HepG2 (cell line): Measurements from ENCODE around the gene STAC. TPM values are rescaled to one million over a fixed set of nuclear protein-coding genes. Genes with fewer than 3 reads are reported as not detected.

Source experiments
- ATAC-seq: fragments of 200-7000 bp; cut with Tn5 transposase; 3 replicates; pipeline ENCODE4 v1.9.1; 2020; ENCODE audit warnings: mild to moderate bottlenecking, moderate library complexity
- BruUV-seq: library from RNA; stranded (reverse); fragments of 400-500 nt; replicated peaks from 2 replicates; lab custom pipeline; 2021; lab: Mats Ljungman, UMichigan
- CTCF ChIA-PET: fragments of 300-600 bp; formaldehyde crosslinking; extraction: SDS; loops from one replicate; lab custom pipeline; 2021; ENCODE audit warnings: low total read pairs, inconsistent platforms, low intra/inter-chr PET ratio; lab: Yijun Ruan, JAX
- POLR2A ChIA-PET: fragments of 350-600 bp; sonication (Branson Sonifier 250); formaldehyde crosslinking; loops from one replicate; lab custom pipeline; 2020; ENCODE audit warnings: antibody characterized with exemption, inconsistent platforms; lab: Yijun Ruan, JAX
- DNase-seq: peaks from one replicate; pipeline ENCODE4 v3.0.0-alpha.2; 2015; ENCODE audit warnings: low spot score
- FAIRE-seq: peaks from 3 replicates; lab custom pipeline; 2011; peaks lifted over from hg19 to GRCh38; lab: Jason Lieb, UNC
- H2AFZ ChIP-seq: one replicate; pipeline ENCODE4 v1.6.1; 2011; ENCODE audit warnings: low read length, inconsistent platforms
- H3K27ac ChIP-seq: fragments of 300-600 bp; 3 replicates; pipeline ENCODE4 v1.8.0; 2011; ENCODE audit warnings: mixed run types, mild to moderate bottlenecking, mixed read lengths, low read length, inconsistent platforms; ENCODE audit not compliant: insufficient read depth; ENCODE audit errors: extremely low read length
- H3K27me3 ChIP-seq, 2 experiments: fragments of 200-600 bp in 1 of 2; 2 replicates in 1 of 2; 3 replicates in 1 of 2; pipeline versions ENCODE4 v1.6.0 to v1.8.0; 2011; ENCODE audit warnings: low read length in 2 of 2, mild to moderate bottlenecking in 2 of 2, moderate library complexity in 2 of 2, inconsistent platforms in 1 of 2; ENCODE audit not compliant: insufficient read depth in 2 of 2, control insufficient read depth in 1 of 2
- H3K36me3 ChIP-seq, 2 experiments: fragments of 200-600 bp in 1 of 2; replicated peaks in 1 of 2; 2 replicates in 1 of 2; 3 replicates in 1 of 2; pipeline versions ENCODE4 v1.5.1 to v1.8.0; 2011; ENCODE audit warnings: low read length in 2 of 2, inconsistent platforms in 1 of 2; ENCODE audit not compliant: insufficient read depth in 2 of 2, control insufficient read depth in 1 of 2
- H3K4me1 ChIP-seq: 2 replicates; pipeline ENCODE4 v1.5.1; 2012; ENCODE audit warnings: low read length, inconsistent platforms; ENCODE audit not compliant: insufficient read depth
- H3K4me2 ChIP-seq: 2 replicates; pipeline ENCODE4 v1.6.0; 2011; ENCODE audit warnings: low read depth, low read length, inconsistent platforms
- H3K4me3 ChIP-seq, 3 experiments: fragments of 200-600 bp in 1 of 3; sonication (generic), shearing (Covaris generic) in 1 of 3; replicated peaks in 1 of 3; 2 replicates each; pipeline ENCODE4 v1.5.1; 2011 to 2016; ENCODE audit warnings: low read length in 3 of 3, inconsistent platforms in 2 of 3, low read depth in 2 of 3, mild to moderate bottlenecking in 2 of 3, control low read depth in 1 of 3, mixed read lengths in 1 of 3; ENCODE audit not compliant: insufficient read depth in 1 of 3
- H3K79me2 ChIP-seq: one replicate; pipeline ENCODE4 v1.6.1; 2011; ENCODE audit warnings: low read length, inconsistent platforms; ENCODE audit not compliant: insufficient read depth
- H3K9ac ChIP-seq: 2 replicates; pipeline ENCODE4 v1.6.0; 2011; ENCODE audit warnings: mild to moderate bottlenecking, low read depth, low read length, inconsistent platforms; ENCODE audit not compliant: insufficient read depth
- H3K9me3 ChIP-seq: 2 replicates; pipeline ENCODE4 v1.5.1; 2012; ENCODE audit warnings: mild to moderate bottlenecking, low read length
- H4K20me1 ChIP-seq: 2 replicates; pipeline ENCODE4 v1.6.0; 2011; ENCODE audit warnings: inconsistent platforms, mild to moderate bottlenecking, low read length, moderate library complexity; ENCODE audit not compliant: insufficient read depth
- ATF1 ChIP-seq: IDR thresholded peaks from 2 replicates; pipeline ENCODE4 v1.6.1; 2016; ENCODE audit warnings: mild to moderate bottlenecking, control low read depth
- HNF4A ChIP-seq: sonication (generic); formaldehyde crosslinking; IDR thresholded peaks from 2 replicates; pipeline ENCODE4 v1.4.0; 2020; ENCODE audit warnings: missing genetic modification reagents
- MAZ ChIP-seq, 2 experiments: sonication (generic) in 1 of 2; formaldehyde crosslinking in 1 of 2; IDR thresholded peaks; 2 replicates each; pipeline versions ENCODE4 v1.5.0 to v1.6.1; 2012 to 2020; ENCODE audit warnings: low read depth in 2 of 2, mild to moderate bottlenecking in 2 of 2, borderline replicate concordance in 1 of 2, improper control_type of control experiment in 1 of 2, low read length in 1 of 2, missing genetic modification reagents in 1 of 2, moderate library complexity in 1 of 2
- MIXL1 ChIP-seq: IDR thresholded peaks from 2 replicates; pipeline ENCODE4 v1.6.1; 2016
- RBFOX2 ChIP-seq: fragments of 200-400 bp; formaldehyde crosslinking; IDR thresholded peaks from 2 replicates; pipeline ENCODE4 v1.6.1; 2017; ENCODE audit warnings: low read depth, mild to moderate bottlenecking, low read length
- TBL1XR1 ChIP-seq: fragments of 150-350 bp; IDR thresholded peaks from 2 replicates; pipeline ENCODE4 v1.6.1; 2014; ENCODE audit warnings: borderline replicate concordance, low read length; ENCODE audit not compliant: partially characterized antibody
- TOE1 ChIP-seq: sonication (generic); formaldehyde crosslinking; IDR thresholded peaks from 2 replicates; pipeline ENCODE4 v1.4.0; 2020; ENCODE audit warnings: mild to moderate bottlenecking, missing genetic modification reagents
- YEATS2 ChIP-seq: sonication (generic); formaldehyde crosslinking; IDR thresholded peaks from 2 replicates; pipeline ENCODE4 v1.4.0; 2020; ENCODE audit warnings: missing genetic modification reagents, borderline replicate concordance
- ZFP37 ChIP-seq: sonication (generic); formaldehyde crosslinking; IDR thresholded peaks from 2 replicates; pipeline ENCODE4 v1.4.0; 2020; ENCODE audit warnings: missing genetic modification reagents, borderline replicate concordance
- ZNF18 ChIP-seq: sonication (generic); formaldehyde crosslinking; IDR thresholded peaks from 2 replicates; pipeline ENCODE4 v1.8.0; 2022; ENCODE audit warnings: mild to moderate bottlenecking, missing genetic modification reagents; ENCODE audit not compliant: insufficient replicate concordance
- WGBS: methylation state at CpG from one replicate; pipeline ENCODE4 v1.1.6; 2017; ENCODE audit warnings: low lambda C conversion rate; 5-methylcytosine and 5-hydroxymethylcytosine counted together
- in situ Hi-C: cut with HindIII; loops from 2 replicates; pipeline ENCODE4 v1.10.0; 2017; ENCODE audit warnings: low pct_unique_long_range_greater_than_20kb; ENCODE audit not compliant: extremely low pct_ligation_motif_present
- intact Hi-C: fragments of 100-400 bp; cut with micrococcal nuclease; formaldehyde crosslinking; loops from one replicate; pipeline ENCODE4 v1.10.0; 2022; ENCODE audit not compliant: unreplicated experiment
- polyA plus RNA-seq, 8 experiments: library from polyadenylated mRNA; depleted of rRNA in 3 of 8; stranded (reverse) in 7 of 8; unstranded in 1 of 8; fragments of >200 nt; fragmentation: Illumina TruSeq in 4 of 8; extraction: Trizol in 4 of 8; gene quantifications; 2 replicates each; pipeline versions ENCODE4 v1.2.1 to v1.2.3, GENCODE V29; 2011 to 2016; ENCODE audit warnings: low read depth in 4 of 8, missing spikeins in 1 of 8, mixed read lengths in 1 of 8; ENCODE audit not compliant: insufficient read depth in 1 of 8
- total RNA-seq, 5 experiments: library from RNA; depleted of rRNA; stranded (reverse); fragments of >200 nt; fragmentation: Illumina TruSeq; extraction: Trizol; gene quantifications; 2 replicates each; pipeline ENCODE4 v1.2.3, GENCODE V29; 2016; ENCODE audit warnings: low read depth in 1 of 5
- TF ChIP-seq, protein P1 (sequence below): sonication (generic); formaldehyde crosslinking; IDR thresholded peaks from 2 replicates; pipeline ENCODE4 v1.5.0; 2020; ENCODE audit warnings: missing genetic modification reagents
- TF ChIP-seq, protein P2 (sequence below): IDR thresholded peaks from 2 replicates; pipeline ENCODE4 v1.6.1; 2016
- TF ChIP-seq, protein P3 (sequence below): IDR thresholded peaks from 2 replicates; pipeline ENCODE4 v1.6.1; 2018; ENCODE audit warnings: missing genetic modification reagents

STAC gene
- total and polyA plus RNA-seq, 2 of the 13 experiments (the other 11 are each of a cell fraction or from before 2014, with no cell fraction given), result not detected

DNA sequence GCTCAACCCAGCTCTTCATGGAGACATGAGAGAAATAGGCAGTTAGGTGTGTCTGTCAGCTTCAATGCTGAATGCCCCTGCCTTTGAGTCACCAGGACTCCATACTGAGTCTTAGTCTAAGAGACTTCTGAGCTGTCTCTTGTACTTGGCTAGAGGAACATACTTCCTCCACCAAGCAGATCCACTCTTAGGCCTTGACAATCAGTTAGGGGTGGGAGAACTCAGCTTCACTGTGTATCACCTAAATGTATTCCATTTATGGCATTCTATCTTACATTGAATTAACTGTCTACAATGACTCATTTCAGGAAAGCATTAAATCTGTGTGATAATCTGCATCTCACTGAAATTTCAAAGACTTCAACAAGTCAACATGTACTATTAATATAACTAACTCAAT, 66.0 kb downstream of the STAC start (continued):
- TF ChIP-seq, protein P1, sequence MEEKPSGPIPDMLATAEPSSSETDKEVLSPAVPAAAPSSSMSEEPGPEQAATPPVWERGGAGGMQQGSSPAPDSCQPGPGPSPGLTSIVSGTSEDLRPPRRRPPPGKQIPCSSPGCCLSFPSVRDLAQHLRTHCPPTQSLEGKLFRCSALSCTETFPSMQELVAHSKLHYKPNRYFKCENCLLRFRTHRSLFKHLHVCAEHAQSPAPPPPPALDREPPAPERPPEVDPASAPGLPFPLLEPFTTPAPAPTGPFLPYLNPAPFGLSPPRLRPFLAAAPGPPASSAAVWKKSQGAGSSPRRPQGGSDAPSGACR (CRISPR knock-in tag), result no peak
- TF ChIP-seq TOE1 (CRISPR knock-in tag) (no peak), ZNF18 (CRISPR knock-in tag) (no peak)
- TF ChIP-seq, all 625 proteins: peak for 0

GRCh38 chr3:36447061-36447460, 66.8 kb downstream of the STAC start:
- in situ Hi-C loops, result no loop called here

More at GRCh38 chr3:36447061-36447460, 66.8 kb downstream of the STAC start:
- no TSS peak for BruUV-seq
- no peak overlapping the region for H3K4me2 ChIP-seq
- intact Hi-C loops, result no loop called here
- no peak overlapping the region for H3K4me3 ChIP-seq
- H4K20me1 ChIP-seq, result no peaks in the 10 kb centered on the region
- H3K9ac ChIP-seq, result no peak overlapping the region
- H3K4me1 ChIP-seq, result no peaks in the 10 kb centered on the region
- H3K36me3 ChIP-seq, result no peaks in the 10 kb centered on the region
- H3K79me2 ChIP-seq, result no peaks in the 10 kb centered on the region
- TF ChIP-seq MAZ (IDR thresholded peaks at IDR 0.05; ENCODE audit: borderline replicate concordance, low read depth, low read length) (no peak), MAZ (CRISPR knock-in tag; IDR thresholded peaks at IDR 0.05; ENCODE audit: low read depth) (no peak), RBFOX2 (no peak), YEATS2 (CRISPR knock-in tag) (no peak), MIXL1 (no peak), ZFP37 (no peak), TBL1XR1 (no peak), ATF1 (CRISPR knock-in tag) (no peak), HNF4A (CRISPR knock-in tag) (no peak)
- TF ChIP-seq, protein P2, sequence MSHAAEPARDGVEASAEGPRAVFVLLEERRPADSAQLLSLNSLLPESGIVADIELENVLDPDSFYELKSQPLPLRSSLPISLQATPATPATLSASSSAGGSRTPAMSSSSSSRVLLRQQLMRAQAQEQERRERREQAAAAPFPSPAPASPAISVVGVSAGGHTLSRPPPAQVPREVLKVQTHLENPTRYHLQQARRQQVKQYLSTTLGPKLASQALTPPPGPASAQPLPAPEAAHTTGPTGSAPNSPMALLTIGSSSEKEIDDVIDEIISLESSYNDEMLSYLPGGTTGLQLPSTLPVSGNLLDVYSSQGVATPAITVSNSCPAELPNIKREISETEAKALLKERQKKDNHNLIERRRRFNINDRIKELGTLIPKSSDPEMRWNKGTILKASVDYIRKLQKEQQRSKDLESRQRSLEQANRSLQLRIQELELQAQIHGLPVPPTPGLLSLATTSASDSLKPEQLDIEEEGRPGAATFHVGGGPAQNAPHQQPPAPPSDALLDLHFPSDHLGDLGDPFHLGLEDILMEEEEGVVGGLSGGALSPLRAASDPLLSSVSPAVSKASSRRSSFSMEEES (CRISPR knock-in tag), result no peak
- TF ChIP-seq, protein P3, sequence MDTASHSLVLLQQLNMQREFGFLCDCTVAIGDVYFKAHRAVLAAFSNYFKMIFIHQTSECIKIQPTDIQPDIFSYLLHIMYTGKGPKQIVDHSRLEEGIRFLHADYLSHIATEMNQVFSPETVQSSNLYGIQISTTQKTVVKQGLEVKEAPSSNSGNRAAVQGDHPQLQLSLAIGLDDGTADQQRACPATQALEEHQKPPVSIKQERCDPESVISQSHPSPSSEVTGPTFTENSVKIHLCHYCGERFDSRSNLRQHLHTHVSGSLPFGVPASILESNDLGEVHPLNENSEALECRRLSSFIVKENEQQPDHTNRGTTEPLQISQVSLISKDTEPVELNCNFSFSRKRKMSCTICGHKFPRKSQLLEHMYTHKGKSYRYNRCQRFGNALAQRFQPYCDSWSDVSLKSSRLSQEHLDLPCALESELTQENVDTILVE, result no peak
- TF ChIP-seq, all 625 proteins: peak for 0
- ATAC-seq (no peak), FAIRE-seq (no peak), DNase-seq (peak; percentile 3)
- 3% methylated on average over 2 of the region's 2 CpGs for WGBS
- no peak overlapping the region for H2AFZ ChIP-seq
- ChIA-PET CTCF (no interaction called here), POLR2A (no interaction called here)
- H3K27me3 ChIP-seq, result no peaks in the 10 kb centered on the region
- H3K9me3 ChIP-seq, result no peaks in the 10 kb centered on the region
- no peak overlapping the region for H3K27ac ChIP-seq
